Nephron (organoid): ENCODE results near the gene TH.

Source experiments
- H3K27ac Mint-ChIP-seq, 3 experiments: 2 replicates each; pipeline ENCODE4 v1.8.0; 2020; ENCODE audit warnings: mixed read lengths in 3 of 3, mild to moderate bottlenecking in 2 of 3, moderate library complexity in 1 of 3
- H3K27me3 Mint-ChIP-seq: 2 replicates; pipeline ENCODE4 v1.8.0; 2021; ENCODE audit warnings: low read depth, mild to moderate bottlenecking, moderate library complexity, mixed read lengths
- H3K36me3 Mint-ChIP-seq: 2 replicates; pipeline ENCODE4 v1.8.0; 2020; ENCODE audit warnings: low read depth, mixed read lengths
- H3K4me1 Mint-ChIP-seq: 2 replicates; pipeline ENCODE4 v1.8.0; 2020; ENCODE audit warnings: mixed read lengths
- H3K4me3 Mint-ChIP-seq, 3 experiments: 2 replicates each; pipeline ENCODE4 v1.8.0; 2020; ENCODE audit warnings: mild to moderate bottlenecking in 3 of 3, mixed read lengths in 3 of 3, moderate library complexity in 2 of 3
- H3K9me3 Mint-ChIP-seq: 2 replicates; pipeline ENCODE4 v1.8.0; 2020; ENCODE audit warnings: mixed read lengths
- CTCF ChIP-seq, 3 experiments: fragments of 200-600 bp; sonication (generic); IDR thresholded peaks; one replicate each; pipeline ENCODE4 v1.5.0; 2021; ENCODE audit warnings: antibody characterized with exemption in 3 of 3; ENCODE audit not compliant: unreplicated experiment in 3 of 3

TH gene

DNA sequence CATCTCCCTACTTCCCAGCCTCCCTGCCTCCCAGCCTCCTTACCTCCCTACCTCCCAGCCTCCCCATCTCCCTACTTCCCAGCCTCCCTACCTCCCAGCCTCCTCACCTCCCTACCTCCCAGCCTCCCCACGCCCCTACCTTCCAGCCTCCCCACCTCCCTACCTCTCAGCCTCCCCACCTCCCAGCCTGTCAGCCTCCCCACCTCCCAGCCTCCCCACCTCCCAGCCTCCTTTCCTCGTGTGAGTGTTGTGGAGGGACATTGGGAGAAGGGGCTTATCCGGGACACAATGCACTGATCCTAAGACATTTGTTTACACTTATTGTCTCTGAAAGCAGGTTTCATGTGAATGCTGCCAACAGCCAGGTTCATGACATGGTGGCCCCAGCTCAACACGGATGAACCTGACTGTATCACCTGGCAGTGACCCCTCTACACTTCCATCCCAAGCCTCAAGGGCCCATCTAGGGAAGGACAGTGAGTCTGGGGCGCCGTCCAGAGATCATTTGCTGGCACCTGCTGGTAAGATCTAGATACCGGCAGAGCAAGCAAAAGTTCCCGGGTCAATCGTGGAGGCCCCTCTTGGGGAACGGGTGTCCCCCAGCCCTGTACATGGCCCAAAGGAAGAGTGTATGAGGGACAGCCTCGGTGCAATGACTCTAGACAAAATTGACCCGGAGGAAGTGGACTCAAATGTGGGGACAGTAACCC is 34.5 kb upstream of the TH start:
- Mint-ChIP-seq H3K4me3 (no peak overlapping the region), H3K4me1 (peaks cover 15% of the 10 kb centered on the region)

GRCh38 chr11:2205214-2205720 is 33.7 kb upstream of the TH start:
- Mint-ChIP-seq H3K36me3 (no peaks in the 10 kb centered on the region), H3K9me3 (peaks cover 5% of the 10 kb centered on the region), H3K4me3 (no peak overlapping the region), H3K4me1 (peaks cover 8% of the 10 kb centered on the region), H3K27ac (no peak overlapping the region), H3K27me3 (peaks cover 16% of the 10 kb centered on the region)
- TF ChIP-seq CTCF (IDR thresholded peaks at IDR 0.05; ENCODE audit: unreplicated experiment in 3 of 3) = no peak

More for the DNA sequence above, 34.5 kb upstream of the TH start:
- Mint-ChIP-seq H3K9me3 (peaks cover 2% of the 10 kb centered on the region), H3K36me3 (no peaks in the 10 kb centered on the region), H3K27ac (no peak overlapping the region), H3K27me3 (peaks cover 13% of the 10 kb centered on the region)
- TF ChIP-seq CTCF (IDR thresholded peaks at IDR 0.05; ENCODE audit: unreplicated experiment in 3 of 3) = no peak

- Mint-ChIP-seq H3K4me1 (peaks cover 8% of the 10 kb centered on the region), H3K9me3 (peaks cover 5% of the 10 kb centered on the region), H3K27ac (no peak overlapping the region), H3K36me3 (no peaks in the 10 kb centered on the region), H3K4me3 (no peak overlapping the region), H3K27me3 (peaks cover 16% of the 10 kb centered on the region)
- TF ChIP-seq CTCF (IDR thresholded peaks at IDR 0.05; ENCODE audit: unreplicated experiment in 3 of 3) = no peak
Measured at GRCh38 chr11:2204361-2205213, 33.0 kb upstream of the TH start.

- no peak for TF ChIP-seq CTCF (IDR thresholded peaks at IDR 0.05; ENCODE audit: unreplicated experiment in 3 of 3)
- no peaks in the 10 kb centered on the region for H3K36me3 Mint-ChIP-seq
- peaks cover 5% of the 10 kb centered on the region for H3K9me3 Mint-ChIP-seq
- no peak overlapping the region for H3K27ac Mint-ChIP-seq
- peaks cover 8% of the 10 kb centered on the region for H3K4me1 Mint-ChIP-seq
- no peak overlapping the region for H3K4me3 Mint-ChIP-seq
- H3K27me3 Mint-ChIP-seq = peaks cover 16% of the 10 kb centered on the region
Measured at GRCh38 chr11:2203440-2204259, 32.0 kb upstream of the TH start.

GRCh38 chr11:2202900-2203439 is 31.4 kb upstream of the TH start:
- Mint-ChIP-seq H3K4me3 (no peak overlapping the region), H3K27me3 (peaks cover 12% of the 10 kb centered on the region), H3K36me3 (no peaks in the 10 kb centered on the region), H3K27ac (no peak overlapping the region), H3K9me3 (peaks cover 5% of the 10 kb centered on the region), H3K4me1 (peaks cover 3% of the 10 kb centered on the region)
- no peak for TF ChIP-seq CTCF (IDR thresholded peaks at IDR 0.05; ENCODE audit: unreplicated experiment in 3 of 3)
